ENCODE measurements around the gene ITGA7.

- TF ChIP-seq, protein P1, sequence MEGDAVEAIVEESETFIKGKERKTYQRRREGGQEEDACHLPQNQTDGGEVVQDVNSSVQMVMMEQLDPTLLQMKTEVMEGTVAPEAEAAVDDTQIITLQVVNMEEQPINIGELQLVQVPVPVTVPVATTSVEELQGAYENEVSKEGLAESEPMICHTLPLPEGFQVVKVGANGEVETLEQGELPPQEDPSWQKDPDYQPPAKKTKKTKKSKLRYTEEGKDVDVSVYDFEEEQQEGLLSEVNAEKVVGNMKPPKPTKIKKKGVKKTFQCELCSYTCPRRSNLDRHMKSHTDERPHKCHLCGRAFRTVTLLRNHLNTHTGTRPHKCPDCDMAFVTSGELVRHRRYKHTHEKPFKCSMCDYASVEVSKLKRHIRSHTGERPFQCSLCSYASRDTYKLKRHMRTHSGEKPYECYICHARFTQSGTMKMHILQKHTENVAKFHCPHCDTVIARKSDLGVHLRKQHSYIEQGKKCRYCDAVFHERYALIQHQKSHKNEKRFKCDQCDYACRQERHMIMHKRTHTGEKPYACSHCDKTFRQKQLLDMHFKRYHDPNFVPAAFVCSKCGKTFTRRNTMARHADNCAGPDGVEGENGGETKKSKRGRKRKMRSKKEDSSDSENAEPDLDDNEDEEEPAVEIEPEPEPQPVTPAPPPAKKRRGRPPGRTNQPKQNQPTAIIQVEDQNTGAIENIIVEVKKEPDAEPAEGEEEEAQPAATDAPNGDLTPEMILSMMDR (IDR thresholded peaks at IDR 0.05): no peak
- no peak for TF ChIP-seq POLR2A (IDR thresholded peaks at IDR 0.05)
Observed at GRCh38 chr12:55644591-55644990, 63.1 kb downstream of the ITGA7 start.
